Bone marrow (tissue), 2 donors: Measurements from ENCODE around the gene ADSS2.
"Not testable (repeated sequence)": the region's sequence is repeated elsewhere in the genome, so short reads cannot be mapped to it uniquely, and the experiment has no call there.

Experiments
- DNase-seq, 2 donors: peaks; one replicate each; lab custom pipeline; 2025; lab: John Stamatoyannopoulos, UW

ADSS2 gene

GRCh38 chr1:244365262-244365661, 86.4 kb downstream of the ADSS2 start:
- DNase-seq, result not testable (repeated sequence)

GRCh38 chr1:244362476-244362875, 89.2 kb downstream of the ADSS2 start:
- DNase-seq, result no peak

GRCh38 chr1:244361764-244362473, 89.8 kb downstream of the ADSS2 start:
- DNase-seq, result no peak
